ENCODE results near the gene FUT8.
"Not testable (repeated sequence)": the region's sequence is repeated elsewhere in the genome, so short reads cannot be mapped to it uniquely, and the experiment has no call there.

Gene FUT8

GRCh38 chr14:65703996-65704395 lies 291.5 kb downstream of the FUT8 start:
- TF ChIP-seq CTCF (conservative IDR thresholded peaks at IDR 0.05; ENCODE audit: low read depth, low read length) = no peak
- H3K4me3 ChIP-seq (ENCODE audit: low read depth, low read length) = no peak overlapping the region
- peak; percentile 4 for DNase-seq (ENCODE audit: low read depth)

GRCh38 chr14:65704437-65704836 lies 291.9 kb downstream of the FUT8 start:
- no peak for TF ChIP-seq CTCF (conservative IDR thresholded peaks at IDR 0.05; ENCODE audit: low read depth, low read length)
- peak; percentile 53 for DNase-seq (ENCODE audit: low read depth)

GRCh38 chr14:65704850-65705249 lies 292.3 kb downstream of the FUT8 start:
- no peak for TF ChIP-seq CTCF (conservative IDR thresholded peaks at IDR 0.05; ENCODE audit: low read depth, low read length)
- H3K4me3 ChIP-seq (ENCODE audit: low read depth, low read length) = no peak overlapping the region
- peak; percentile 47 for DNase-seq (ENCODE audit: low read depth)

More at GRCh38 chr14:65704437-65704836, 291.9 kb downstream of the FUT8 start:
- H3K4me3 ChIP-seq (ENCODE audit: low read depth, low read length) = no peak overlapping the region

GRCh38 chr14:65709576-65709975 lies 297.0 kb downstream of the FUT8 start:
- no peak overlapping the region for H3K4me3 ChIP-seq (ENCODE audit: low read depth, low read length)
- DNase-seq (ENCODE audit: low read depth) = no peak
- no peak for TF ChIP-seq CTCF (conservative IDR thresholded peaks at IDR 0.05; ENCODE audit: low read depth, low read length)

- not testable (repeated sequence) for DNase-seq (ENCODE audit: low read depth); H3K4me3 ChIP-seq (ENCODE audit: low read depth, low read length)
Measured at GRCh38 chr14:65716813-65717212, 304.3 kb downstream of the FUT8 start.

GRCh38 chr14:65717384-65717915 lies 304.9 kb downstream of the FUT8 start:
- DNase-seq (ENCODE audit: low read depth); H3K4me3 ChIP-seq (ENCODE audit: low read depth, low read length): not testable (repeated sequence)

GRCh38 chr14:65718629-65719028 lies 306.1 kb downstream of the FUT8 start:
- DNase-seq (ENCODE audit: low read depth) = no peak
- TF ChIP-seq CTCF (conservative IDR thresholded peaks at IDR 0.05; ENCODE audit: low read depth, low read length) = no peak
- H3K4me3 ChIP-seq (ENCODE audit: low read depth, low read length) = no peak overlapping the region

- no peak for DNase-seq (ENCODE audit: low read depth)
- no peak overlapping the region for H3K4me3 ChIP-seq (ENCODE audit: low read depth, low read length)
- no peak for TF ChIP-seq CTCF (conservative IDR thresholded peaks at IDR 0.05; ENCODE audit: low read depth, low read length)
Measured at GRCh38 chr14:65720171-65720570, 307.6 kb downstream of the FUT8 start.

All from choroid plexus epithelial cell (primary cell).